HCT116 (cell line): ENCODE measurements around the gene ANO10. TPM values are rescaled to one million over a fixed set of nuclear protein-coding genes. Genes with fewer than 3 reads are reported as not detected.

Experiments
- ATAC-seq: fragments of 200-7000 bp; cut with Tn5 transposase; 2 replicates; pipeline ENCODE4 v1.9.1; 2020; ENCODE audit warnings: mild to moderate bottlenecking, moderate library complexity
- BruUV-seq: library from RNA; stranded (reverse); fragments of 400-500 nt; replicated peaks from 2 replicates; lab custom pipeline; 2021; lab: Mats Ljungman, UMichigan
- CTCF ChIA-PET: fragments of 300-600 bp; sonication (Branson Sonifier 250); formaldehyde crosslinking; loops from one replicate; lab custom pipeline; 2021; ENCODE audit warnings: antibody characterized with exemption; lab: Charles Lee
- POLR2A ChIA-PET: fragments of 300-600, 350-600 bp; sonication (Branson Sonifier 250); formaldehyde crosslinking; loops from one replicate; lab custom pipeline; 2021; ENCODE audit warnings: antibody characterized with exemption; lab: Charles Lee
- RAD21 ChIA-PET, 2 experiments: fragments of 300-600 bp; sonication (Branson Sonifier 250); formaldehyde crosslinking; loops; one replicate each; lab custom pipeline; 2023; ENCODE audit warnings: low total read pairs in 2 of 2; ENCODE audit not compliant: uncharacterized antibody in 2 of 2, unreplicated experiment in 2 of 2, low non-redundant PET in 1 of 2; lab: Charles Lee
- DNase-seq: peaks from one replicate; pipeline ENCODE4 v3.0.0-alpha.2; 2010; ENCODE audit warnings: low read depth, low spot score
- H2AFZ ChIP-seq: fragments of 200-600 bp; shearing (Covaris generic), sonication (generic); 2 replicates; pipeline ENCODE4 v1.6.1; 2017; ENCODE audit warnings: low read depth, mixed run types, mixed read lengths, antibody characterized with exemption, low read length; ENCODE audit not compliant: poor library complexity, severe bottlenecking
- H3K27ac ChIP-seq: 2 replicates; pipeline ENCODE4 v1.5.1; 2012; ENCODE audit warnings: low read depth, low read length
- H3K27me3 ChIP-seq: fragments of 200-600 bp; sonication (generic); 2 replicates; pipeline ENCODE4 v1.6.1; 2016; ENCODE audit warnings: mixed run types, low read length, mixed read lengths; ENCODE audit not compliant: insufficient read depth
- H3K36me3 ChIP-seq, 2 experiments: fragments of 200-500 bp in 1 of 2; fragments of 200-600 bp in 1 of 2; sonication (Bioruptor generic) in 1 of 2; sonication (generic) in 1 of 2; 2 replicates each; pipeline versions ENCODE4 v1.5.1 to v1.6.1; 2014 to 2016; ENCODE audit warnings: low read length in 2 of 2, inconsistent platforms in 1 of 2, mixed read lengths in 1 of 2, mixed run types in 1 of 2; ENCODE audit not compliant: insufficient read depth in 2 of 2, control insufficient read depth in 1 of 2
- H3K4me1 ChIP-seq, 2 experiments: fragments of 200-600 bp in 1 of 2; sonication (generic) in 1 of 2; 2 replicates each; pipeline versions ENCODE4 v1.5.1 to v1.6.1; 2012 to 2017; ENCODE audit warnings: low read length in 2 of 2, inconsistent platforms in 1 of 2, mild to moderate bottlenecking in 1 of 2, mixed read lengths in 1 of 2, mixed run types in 1 of 2, moderate library complexity in 1 of 2; ENCODE audit not compliant: insufficient read depth in 2 of 2, control insufficient read depth in 1 of 2
- H3K4me2 ChIP-seq: fragments of 200-600 bp; sonication (generic); 2 replicates; pipeline ENCODE4 v1.6.1; 2017; ENCODE audit warnings: mixed run types, low read length, mixed read lengths
- H3K4me3 ChIP-seq, 2 experiments: fragments of 200-600 bp in 1 of 2; sonication (generic) in 1 of 2; replicated peaks in 1 of 2; 2 replicates each; pipeline ENCODE4 v1.5.1; 2011 to 2016; ENCODE audit warnings: low read length in 2 of 2, control low read depth in 1 of 2, low read depth in 1 of 2, mild to moderate bottlenecking in 1 of 2, mixed read lengths in 1 of 2, mixed run types in 1 of 2
- H3K79me2 ChIP-seq: fragments of 200-600 bp; sonication (generic); 2 replicates; pipeline ENCODE4 v1.6.1; 2017; ENCODE audit warnings: mild to moderate bottlenecking, mixed run types, low read length, moderate library complexity, mixed read lengths; ENCODE audit not compliant: insufficient read depth
- H3K9ac ChIP-seq: fragments of 200-600 bp; sonication (generic); 2 replicates; pipeline ENCODE4 v1.6.1; 2016; ENCODE audit warnings: low read length, mixed read lengths
- H3K9me2 ChIP-seq: fragments of 200-600 bp; sonication (generic), shearing (Covaris generic); 2 replicates; pipeline ENCODE4 v1.6.1; 2017; ENCODE audit warnings: mixed run types, mild to moderate bottlenecking, moderate library complexity; ENCODE audit not compliant: insufficient read depth
- H3K9me3 ChIP-seq, 2 experiments: fragments of 200-500 bp in 1 of 2; fragments of 200-600 bp in 1 of 2; sonication (Bioruptor generic) in 1 of 2; sonication (generic) in 1 of 2; 2 replicates each; pipeline ENCODE4 v1.6.1; 2014 to 2017; ENCODE audit warnings: low read length in 2 of 2, mixed read lengths in 2 of 2, inconsistent platforms in 1 of 2, low read depth in 1 of 2, mild to moderate bottlenecking in 1 of 2, mixed run types in 1 of 2, moderate library complexity in 1 of 2; ENCODE audit not compliant: control insufficient read depth in 1 of 2, insufficient read depth in 1 of 2
- H4K20me1 ChIP-seq: fragments of 200-600 bp; sonication (generic), shearing (Covaris generic); 2 replicates; pipeline ENCODE4 v1.6.1; 2017; ENCODE audit warnings: mixed run types, mild to moderate bottlenecking, moderate library complexity; ENCODE audit not compliant: insufficient read depth
- CBX3 ChIP-seq: IDR thresholded peaks from 2 replicates; pipeline ENCODE4 v1.6.1; 2012; ENCODE audit warnings: low read depth
- CEBPB ChIP-seq: IDR thresholded peaks from 2 replicates; pipeline ENCODE4 v1.6.1; 2012; ENCODE audit warnings: low read depth
- EGR1 ChIP-seq: IDR thresholded peaks from 2 replicates; pipeline ENCODE4 v1.6.1; 2012; ENCODE audit warnings: low read depth
- EZH2 ChIP-seq: fragments of 200-600 bp; sonication (generic); IDR thresholded peaks from 2 replicates; pipeline ENCODE4 v1.6.1; 2017; ENCODE audit warnings: antibody characterized with exemption, mixed run types
- FOSL1 ChIP-seq: IDR thresholded peaks from 2 replicates; pipeline ENCODE4 v1.6.1; 2012; ENCODE audit warnings: low read depth
- POLR2A ChIP-seq: IDR thresholded peaks from 2 replicates; pipeline ENCODE4 v1.7.0; 2011; ENCODE audit warnings: borderline replicate concordance; ENCODE audit not compliant: insufficient read depth, insufficient read length; ENCODE audit errors: extremely low read depth
- POLR2AphosphoS5 ChIP-seq: IDR thresholded peaks from 2 replicates; pipeline ENCODE4 v1.6.1; 2011; ENCODE audit warnings: mild to moderate bottlenecking, low read depth, low read length, moderate library complexity
- RAD21 ChIP-seq: IDR thresholded peaks from 2 replicates; pipeline ENCODE4 v1.6.1; 2012; ENCODE audit warnings: low read depth, mild to moderate bottlenecking
- SIN3A ChIP-seq: IDR thresholded peaks from 2 replicates; pipeline ENCODE4 v1.6.1; 2012; ENCODE audit warnings: low read depth
- SP1 ChIP-seq: IDR thresholded peaks from 2 replicates; pipeline ENCODE4 v1.6.1; 2012; ENCODE audit warnings: low read depth
- TCF7L2 ChIP-seq: IDR thresholded peaks from 2 replicates; pipeline ENCODE4 v1.7.0; 2011; ENCODE audit warnings: borderline replicate concordance, inconsistent platforms; ENCODE audit not compliant: insufficient read depth, insufficient read length; ENCODE audit errors: extremely low read depth
- YY1 ChIP-seq: IDR thresholded peaks from 2 replicates; pipeline ENCODE4 v1.6.1; 2011; ENCODE audit warnings: low read length, low read depth, moderate library complexity, mild to moderate bottlenecking; ENCODE audit not compliant: insufficient replicate concordance; ENCODE audit errors: extremely low read depth
- ZFX ChIP-seq: fragments of 450-650 bp; IDR thresholded peaks from 2 replicates; pipeline ENCODE4 v1.6.1; 2017
- ZNF274 ChIP-seq: fragments of 200-500 bp; sonication (Bioruptor generic); IDR thresholded peaks from 2 replicates; pipeline ENCODE4 v1.6.1; 2014; ENCODE audit warnings: mild to moderate bottlenecking, low read depth, low read length, inconsistent platforms
- intact Hi-C: fragments of 100-400 bp; cut with micrococcal nuclease; formaldehyde crosslinking; loops from 2 replicates; pipeline ENCODE4 v1.10.0; 2022
- total RNA-seq: library from RNA; stranded (reverse); gene quantifications from one replicate; pipeline ENCODE4 v1.2.1, GENCODE V29; 2021; ENCODE audit not compliant: unreplicated experiment
- TF ChIP-seq, protein P1 (sequence below): IDR thresholded peaks from 2 replicates; pipeline ENCODE4 v1.6.1; 2012
- TF ChIP-seq, protein P2 (sequence below): IDR thresholded peaks from 2 replicates; pipeline ENCODE4 v1.6.1; 2011; ENCODE audit warnings: mild to moderate bottlenecking, low read length, moderate library complexity; ENCODE audit not compliant: insufficient replicate concordance; ENCODE audit errors: extremely low read depth
- TF ChIP-seq, protein P3 (sequence below): IDR thresholded peaks from 2 replicates; pipeline ENCODE4 v1.6.1; 2012
- TF ChIP-seq, protein P4 (sequence below), 3 experiments: fragments of 200-600 bp in 1 of 3; sonication (generic) in 1 of 3; IDR thresholded peaks in 2 of 3; conservative IDR thresholded peaks in 1 of 3; 2 replicates each; pipeline ENCODE4 v1.5.1; 2012 to 2017; ENCODE audit warnings: low read depth in 2 of 3, low read length in 2 of 3, antibody characterized with exemption in 1 of 3, borderline replicate concordance in 1 of 3, control low read depth in 1 of 3, mild to moderate bottlenecking in 1 of 3, mixed read lengths in 1 of 3, mixed run types in 1 of 3, moderate library complexity in 1 of 3; ENCODE audit not compliant: insufficient read depth in 1 of 3

Gene ANO10
- total RNA-seq, 1 experiment from 2014 or later = 13.3 TPM

DNA sequence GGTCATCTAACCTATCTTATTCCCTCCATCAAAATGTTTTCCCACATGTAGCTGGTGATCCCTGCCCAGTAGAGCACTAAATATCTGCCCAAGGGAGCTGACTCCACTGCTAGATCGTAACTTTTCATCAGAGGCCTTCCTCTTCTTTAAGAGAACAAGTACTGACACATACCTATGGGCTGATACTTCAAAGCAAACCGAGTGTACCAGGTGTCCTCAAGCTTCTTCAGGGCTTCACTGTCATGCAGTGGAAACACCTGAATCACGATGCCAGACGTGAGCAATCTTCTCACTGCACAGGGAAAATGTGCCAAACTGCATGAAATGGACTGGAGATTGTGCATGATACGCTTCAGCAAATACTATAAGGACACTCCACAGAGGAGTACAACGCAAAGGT is 41.6 kb downstream of the ANO10 start:
- H3K36me3 ChIP-seq = no peaks in the 10 kb centered on the region
- H4K20me1 ChIP-seq = no peaks in the 10 kb centered on the region
- intact Hi-C loops = no loop called here
- no TSS peak for BruUV-seq
- H3K27me3 ChIP-seq = no peaks in the 10 kb centered on the region
- H3K4me1 ChIP-seq = peaks cover 0 to 16% of the 10 kb centered on the region in 2 experiments; a peak in 1 of 4 replicates
- no peaks in the 10 kb centered on the region for H3K9me3 ChIP-seq
- H3K79me2 ChIP-seq = no peaks in the 10 kb centered on the region
- no peak overlapping the region for H3K4me2 ChIP-seq
- no peak overlapping the region for H2AFZ ChIP-seq
- POLR2A ChIA-PET = no interaction called here
- H3K9me2 ChIP-seq = no peaks in the 10 kb centered on the region
- RAD21 ChIA-PET = no interaction called here
- ATAC-seq = no peak
- H3K27ac ChIP-seq = no peak overlapping the region
- CTCF ChIA-PET = no interaction called here
- no peak overlapping the region for H3K9ac ChIP-seq
- H3K4me3 ChIP-seq = no peak overlapping the region
- TF ChIP-seq EZH2 (no peak), TCF7L2 (no peak), ZFX (no peak), YY1 (no peak), CBX3 (no peak), ZNF274 (no peak), SIN3A (no peak), FOSL1 (no peak), EGR1 (no peak), POLR2A (no peak), RAD21 (no peak), SP1 (no peak), CEBPB (no peak), POLR2AphosphoS5 (no peak)
- TF ChIP-seq, protein P1, sequence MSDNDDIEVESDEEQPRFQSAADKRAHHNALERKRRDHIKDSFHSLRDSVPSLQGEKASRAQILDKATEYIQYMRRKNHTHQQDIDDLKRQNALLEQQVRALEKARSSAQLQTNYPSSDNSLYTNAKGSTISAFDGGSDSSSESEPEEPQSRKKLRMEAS = no peak
- TF ChIP-seq, protein P2, sequence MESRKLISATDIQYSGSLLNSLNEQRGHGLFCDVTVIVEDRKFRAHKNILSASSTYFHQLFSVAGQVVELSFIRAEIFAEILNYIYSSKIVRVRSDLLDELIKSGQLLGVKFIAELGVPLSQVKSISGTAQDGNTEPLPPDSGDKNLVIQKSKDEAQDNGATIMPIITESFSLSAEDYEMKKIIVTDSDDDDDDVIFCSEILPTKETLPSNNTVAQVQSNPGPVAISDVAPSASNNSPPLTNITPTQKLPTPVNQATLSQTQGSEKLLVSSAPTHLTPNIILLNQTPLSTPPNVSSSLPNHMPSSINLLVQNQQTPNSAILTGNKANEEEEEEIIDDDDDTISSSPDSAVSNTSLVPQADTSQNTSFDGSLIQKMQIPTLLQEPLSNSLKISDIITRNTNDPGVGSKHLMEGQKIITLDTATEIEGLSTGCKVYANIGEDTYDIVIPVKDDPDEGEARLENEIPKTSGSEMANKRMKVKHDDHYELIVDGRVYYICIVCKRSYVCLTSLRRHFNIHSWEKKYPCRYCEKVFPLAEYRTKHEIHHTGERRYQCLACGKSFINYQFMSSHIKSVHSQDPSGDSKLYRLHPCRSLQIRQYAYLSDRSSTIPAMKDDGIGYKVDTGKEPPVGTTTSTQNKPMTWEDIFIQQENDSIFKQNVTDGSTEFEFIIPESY = no peak
- TF ChIP-seq, protein P3, sequence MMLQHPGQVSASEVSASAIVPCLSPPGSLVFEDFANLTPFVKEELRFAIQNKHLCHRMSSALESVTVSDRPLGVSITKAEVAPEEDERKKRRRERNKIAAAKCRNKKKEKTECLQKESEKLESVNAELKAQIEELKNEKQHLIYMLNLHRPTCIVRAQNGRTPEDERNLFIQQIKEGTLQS = no peak
- TF ChIP-seq, protein P4, sequence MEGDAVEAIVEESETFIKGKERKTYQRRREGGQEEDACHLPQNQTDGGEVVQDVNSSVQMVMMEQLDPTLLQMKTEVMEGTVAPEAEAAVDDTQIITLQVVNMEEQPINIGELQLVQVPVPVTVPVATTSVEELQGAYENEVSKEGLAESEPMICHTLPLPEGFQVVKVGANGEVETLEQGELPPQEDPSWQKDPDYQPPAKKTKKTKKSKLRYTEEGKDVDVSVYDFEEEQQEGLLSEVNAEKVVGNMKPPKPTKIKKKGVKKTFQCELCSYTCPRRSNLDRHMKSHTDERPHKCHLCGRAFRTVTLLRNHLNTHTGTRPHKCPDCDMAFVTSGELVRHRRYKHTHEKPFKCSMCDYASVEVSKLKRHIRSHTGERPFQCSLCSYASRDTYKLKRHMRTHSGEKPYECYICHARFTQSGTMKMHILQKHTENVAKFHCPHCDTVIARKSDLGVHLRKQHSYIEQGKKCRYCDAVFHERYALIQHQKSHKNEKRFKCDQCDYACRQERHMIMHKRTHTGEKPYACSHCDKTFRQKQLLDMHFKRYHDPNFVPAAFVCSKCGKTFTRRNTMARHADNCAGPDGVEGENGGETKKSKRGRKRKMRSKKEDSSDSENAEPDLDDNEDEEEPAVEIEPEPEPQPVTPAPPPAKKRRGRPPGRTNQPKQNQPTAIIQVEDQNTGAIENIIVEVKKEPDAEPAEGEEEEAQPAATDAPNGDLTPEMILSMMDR (IDR thresholded peaks at IDR 0.05 in 2 of 3, conservative IDR thresholded peaks at IDR 0.05 in 1 of 3; ENCODE audit: borderline replicate concordance in 1 of 3, insufficient read depth in 1 of 3, low read depth in 2 of 3, low read length in 2 of 3) = no peak
- no peak for DNase-seq
